H4 (cell line): ENCODE results near the gene CST3. TPM values are rescaled to one million over a fixed set of nuclear protein-coding genes. Genes with fewer than 3 reads are reported as not detected.

Experiments
- DNase-seq: peaks from one replicate; pipeline ENCODE4 v3.0.0-alpha.2; 2015; ENCODE audit warnings: low spot score
- total RNA-seq: library from RNA; depleted of rRNA; stranded (reverse); fragments of >200 nt; shearing (Covaris generic); gene quantifications from 2 replicates; pipeline ENCODE4 v1.2.3, GENCODE V29; 2014; rRNA removed

Gene CST3
- total RNA-seq, 1 experiment from 2014 or later: 132 TPM

- no peak for DNase-seq
These were observed 35.5 kb downstream of the CST3 start for GRCh38 chr20:23602241-23602640.

- no peak for DNase-seq
These were observed 36.0 kb downstream of the CST3 start for GRCh38 chr20:23601715-23602114.

GRCh38 chr20:23598481-23598880 is 39.3 kb downstream of the CST3 start:
- no peak for DNase-seq

GRCh38 chr20:23596579-23597250 is 41.0 kb downstream of the CST3 start:
- DNase-seq: no peak

GRCh38 chr20:23595941-23596340 is 41.8 kb downstream of the CST3 start:
- DNase-seq: no peak

- no peak for DNase-seq
These were observed 49.0 kb downstream of the CST3 start for GRCh38 chr20:23588434-23589403.

- DNase-seq: no peak
These were observed 50.1 kb downstream of the CST3 start for GRCh38 chr20:23587631-23588030.

- DNase-seq: no peak
These were observed 50.8 kb downstream of the CST3 start for GRCh38 chr20:23586735-23587525.

GRCh38 chr20:23585808-23586734 is 51.7 kb downstream of the CST3 start:
- DNase-seq: no peak

GRCh38 chr20:23585449-23585807 is 52.3 kb downstream of the CST3 start:
- no peak for DNase-seq

- no peak for DNase-seq
These were observed 53.1 kb downstream of the CST3 start for GRCh38 chr20:23584434-23585199.

Other genes with a start within 250 kb of the CST3 start
- 3.1 and 3.6 TPM in 2 replicates for gene NAPB, start 216.5 kb downstream of the CST3 start, total RNA-seq
- not detected in 2 replicates for gene CSTL1, start 198.3 kb downstream of the CST3 start, total RNA-seq
- not detected in 2 replicates for gene CST11, start 185.1 kb downstream of the CST3 start, total RNA-seq
- gene CST8, start 146.8 kb downstream of the CST3 start, total RNA-seq: not detected in 2 replicates
- not detected in 2 replicates for gene CST9L, start 69.5 kb downstream of the CST3 start, total RNA-seq
- not detected in 2 replicates for gene CST9, start 32.0 kb downstream of the CST3 start, total RNA-seq
- gene CST4, start 51.1 kb upstream of the CST3 start, total RNA-seq: not detected in 2 replicates
- 0.15 TPM in 1 of 2 replicates, not detected in the other for gene CST1, start 113.0 kb upstream of the CST3 start, total RNA-seq
- gene CST2, start 188.8 kb upstream of the CST3 start, total RNA-seq: not detected in 2 replicates
- not detected in 2 replicates for gene CST5, start 241.8 kb upstream of the CST3 start, total RNA-seq